ENCODE results near the gene CCDC179.

The CCDC179 gene

GRCh38 chr11:22807855-22808570 is 52.3 kb downstream of the CCDC179 start:
- no peak for DNase-seq

- DNase-seq, result no peak
Measured at GRCh38 chr11:22807391-22807790, 52.9 kb downstream of the CCDC179 start.

GRCh38 chr11:22802861-22803260 is 57.4 kb downstream of the CCDC179 start:
- no peak for DNase-seq

GRCh38 chr11:22800482-22800881 is 59.8 kb downstream of the CCDC179 start:
- DNase-seq, result no peak

- peak; percentile 35 for DNase-seq
Measured at GRCh38 chr11:22798901-22799300, 61.4 kb downstream of the CCDC179 start.

- DNase-seq, result no peak
Measured at GRCh38 chr11:22797047-22797446, 63.2 kb downstream of the CCDC179 start.
